PC-3 (cell line): ENCODE data around the gene ESPNL. TPM values are rescaled to one million over a fixed set of nuclear protein-coding genes. Genes with fewer than 3 reads are reported as not detected.

ENCODE experiments used
- ATAC-seq: fragments of 200-7000 bp; cut with Tn5 transposase; 2 replicates; pipeline ENCODE4 v1.9.1; 2020; ENCODE audit warnings: mild to moderate bottlenecking, moderate library complexity
- BruUV-seq: library from RNA; stranded (reverse); fragments of 400-500 nt; replicated peaks from 2 replicates; lab custom pipeline; 2021; lab: Mats Ljungman, UMichigan
- CTCF ChIA-PET: fragments of 300-600 bp; sonication (Branson Sonifier 250); formaldehyde crosslinking; loops from one replicate; lab custom pipeline; 2022; ENCODE audit warnings: antibody characterized with exemption; lab: Charles Lee
- POLR2A ChIA-PET: fragments of 300-600 bp; sonication (Branson Sonifier 250); formaldehyde crosslinking; loops from one replicate; lab custom pipeline; 2022; ENCODE audit warnings: antibody characterized with exemption; ENCODE audit not compliant: unreplicated experiment; lab: Charles Lee
- DNase-seq: peaks from one replicate; pipeline ENCODE4 v3.0.0-alpha.2; 2015
- H2AFZ ChIP-seq: fragments of 300-600 bp; sonication (generic); 2 replicates; pipeline ENCODE4 v1.6.0; 2016; ENCODE audit warnings: antibody characterized with exemption, low read length
- H3F3A ChIP-seq: fragments of 300-600 bp; sonication (generic); one replicate; pipeline ENCODE4 v1.6.0; 2017; ENCODE audit warnings: antibody characterized with exemption, low read length, control low read depth, mild to moderate bottlenecking; ENCODE audit not compliant: unreplicated experiment
- H3K27ac ChIP-seq: fragments of 300-600 bp; sonication (generic); 2 replicates; pipeline ENCODE4 v1.5.1; 2016; ENCODE audit warnings: mild to moderate bottlenecking, low read length
- H3K27me3 ChIP-seq: fragments of 300-600 bp; sonication (generic); 2 replicates; pipeline ENCODE4 v1.6.1; 2016; ENCODE audit warnings: low read length, mixed read lengths
- H3K36me3 ChIP-seq: fragments of 300-600 bp; sonication (generic); 2 replicates; pipeline ENCODE4 v1.6.1; 2016; ENCODE audit warnings: low read depth, mixed run types, low read length, mixed read lengths
- H3K4me1 ChIP-seq: fragments of 300-600 bp; sonication (generic); 2 replicates; pipeline ENCODE4 v1.5.1; 2016; ENCODE audit warnings: low read length; ENCODE audit not compliant: insufficient read depth
- H3K4me2 ChIP-seq: fragments of 300-600 bp; sonication (generic); 2 replicates; pipeline ENCODE4 v1.6.0; 2016; ENCODE audit warnings: low read length
- H3K4me3 ChIP-seq: fragments of 300-600 bp; sonication (generic); 2 replicates; pipeline ENCODE4 v1.5.1; 2016; ENCODE audit warnings: mild to moderate bottlenecking, low read length, mixed read lengths
- H3K79me2 ChIP-seq: fragments of 300-600 bp; sonication (generic); 2 replicates; pipeline ENCODE4 v1.6.1; 2017; ENCODE audit warnings: low read length, mixed read lengths
- H3K9ac ChIP-seq: fragments of 300-600 bp; sonication (generic); 2 replicates; pipeline ENCODE4 v1.6.0; 2016; ENCODE audit warnings: mild to moderate bottlenecking, low read length
- H3K9me2 ChIP-seq: fragments of 300-600 bp; sonication (generic); replicated peaks from 2 replicates; pipeline ENCODE4 v1.6.1; 2016; ENCODE audit warnings: mixed run types, low read length, mixed read lengths
- H3K9me3 ChIP-seq: fragments of 300-600 bp; sonication (generic); 2 replicates; pipeline ENCODE4 v1.6.1; 2016; ENCODE audit warnings: low read length, mixed read lengths
- H4K20me1 ChIP-seq: fragments of 300-600 bp; sonication (generic); 2 replicates; pipeline ENCODE4 v1.6.1; 2016; ENCODE audit warnings: low read length, mixed read lengths
- CTCF ChIP-seq: fragments of 300-600 bp; sonication (generic); conservative IDR thresholded peaks from 2 replicates; pipeline ENCODE4 v1.5.1; 2017; ENCODE audit warnings: antibody characterized with exemption, low read depth, mild to moderate bottlenecking, low read length
- EZH2 ChIP-seq: fragments of 300-600 bp; sonication (generic); IDR thresholded peaks from one replicate; pipeline ENCODE4 v1.6.1; 2017; ENCODE audit warnings: antibody characterized with exemption, mild to moderate bottlenecking, low read length; ENCODE audit not compliant: unreplicated experiment
- EZH2phosphoT487 ChIP-seq: fragments of 300-600 bp; sonication (generic); IDR thresholded peaks from 2 replicates; pipeline ENCODE4 v1.6.1; 2018; ENCODE audit warnings: mild to moderate bottlenecking, antibody characterized with exemption, low read length, borderline replicate concordance
- intact Hi-C: fragments of 100-400 bp; cut with micrococcal nuclease; formaldehyde crosslinking; loops from 2 replicates; pipeline ENCODE4 v1.9.0; 2023
- total RNA-seq: library from RNA; depleted of rRNA; stranded (reverse); fragments of >200 nt; gene quantifications from 2 replicates; pipeline ENCODE4 v1.2.3, GENCODE V29; 2014

ESPNL gene
- total RNA-seq, 1 experiment from 2014 or later, result not detected

- Histone ChIP-seq H4K20me1 (no peaks in the 10 kb centered on the region), H3K4me2 (no peak overlapping the region), H3K9me3 (no peaks in the 10 kb centered on the region), H3K36me3 (no peaks in the 10 kb centered on the region; the same call in 1 of the 2 replicates), H3K27ac (no peak overlapping the region), H2AFZ (no peak overlapping the region), H3K27me3 (no peaks in the 10 kb centered on the region), H3F3A (no peaks in the 10 kb centered on the region), H3K4me1 (no peaks in the 10 kb centered on the region), H3K79me2 (no peaks in the 10 kb centered on the region), H3K4me3 (no peak overlapping the region), H3K9me2 (no peaks in the 10 kb centered on the region), H3K9ac (no peak overlapping the region)
- intact Hi-C loops, result no loop called here
- TF ChIP-seq CTCF, result peak; percentile 34; the same call in 1 of the 2 replicates
- no peak for TF ChIP-seq EZH2phosphoT487
- no peak for TF ChIP-seq EZH2
- ChIA-PET CTCF (no interaction called here), POLR2A (no interaction called here)
- DNase-seq (no peak), ATAC-seq (no peak)
- BruUV-seq, result no TSS peak
Observed at GRCh38 chr2:238160206-238161129, 60.3 kb downstream of the ESPNL start.

GRCh38 chr2:238161291-238162051 is 61.3 kb downstream of the ESPNL start:
- Histone ChIP-seq H3K4me2 (no peak overlapping the region), H2AFZ (no peak overlapping the region)
- CTCF ChIA-PET, result no interaction called here

More at GRCh38 chr2:238161291-238162051, 61.3 kb downstream of the ESPNL start:
- no peak overlapping the region for H3K4me3 ChIP-seq
- intact Hi-C loops, result no loop called here
- TF ChIP-seq EZH2phosphoT487, result no peak
- no peak for TF ChIP-seq CTCF
- TF ChIP-seq EZH2, result no peak
- H3K9ac ChIP-seq, result no peak overlapping the region
- no TSS peak for BruUV-seq
- ATAC-seq, result no peak
- H3K27me3 ChIP-seq, result no peaks in the 10 kb centered on the region
- H3K27ac ChIP-seq, result no peak overlapping the region
- H3K36me3 ChIP-seq, result no peaks in the 10 kb centered on the region; the same call in 1 of the 2 replicates
- H3K9me2 ChIP-seq, result no peaks in the 10 kb centered on the region
- no peaks in the 10 kb centered on the region for H4K20me1 ChIP-seq
- no peak for DNase-seq
- H3K79me2 ChIP-seq, result no peaks in the 10 kb centered on the region
- no peaks in the 10 kb centered on the region for H3K9me3 ChIP-seq
- H3K4me1 ChIP-seq, result no peaks in the 10 kb centered on the region
- POLR2A ChIA-PET, result no interaction called here
- H3F3A ChIP-seq, result no peaks in the 10 kb centered on the region
